ENCODE results near the gene ABCA7. TPM values are rescaled to one million over a fixed set of nuclear protein-coding genes. Genes with fewer than 3 reads are reported as not detected.

The ABCA7 gene
- total and polyA plus RNA-seq, 12 donors = 2.1 to 109 (median 18.8) TPM

- no peak for DNase-seq
- 67 to 81% (median 74%) methylated on average over 17 to 22 of the region's 22 CpGs for WGBS, 4 donors
- H3K27me3 ChIP-seq = no peaks in the 10 kb centered on the region
- H3K4me1 ChIP-seq (replicated peaks in 1 of 2) = peaks cover 7 to 28% of the 10 kb centered on the region in 2 donors
- H3K36me3 ChIP-seq (replicated peaks in 1 of 2) = peaks cover 0 to 27% of the 10 kb centered on the region in 2 donors
- TF ChIP-seq, protein P1, sequence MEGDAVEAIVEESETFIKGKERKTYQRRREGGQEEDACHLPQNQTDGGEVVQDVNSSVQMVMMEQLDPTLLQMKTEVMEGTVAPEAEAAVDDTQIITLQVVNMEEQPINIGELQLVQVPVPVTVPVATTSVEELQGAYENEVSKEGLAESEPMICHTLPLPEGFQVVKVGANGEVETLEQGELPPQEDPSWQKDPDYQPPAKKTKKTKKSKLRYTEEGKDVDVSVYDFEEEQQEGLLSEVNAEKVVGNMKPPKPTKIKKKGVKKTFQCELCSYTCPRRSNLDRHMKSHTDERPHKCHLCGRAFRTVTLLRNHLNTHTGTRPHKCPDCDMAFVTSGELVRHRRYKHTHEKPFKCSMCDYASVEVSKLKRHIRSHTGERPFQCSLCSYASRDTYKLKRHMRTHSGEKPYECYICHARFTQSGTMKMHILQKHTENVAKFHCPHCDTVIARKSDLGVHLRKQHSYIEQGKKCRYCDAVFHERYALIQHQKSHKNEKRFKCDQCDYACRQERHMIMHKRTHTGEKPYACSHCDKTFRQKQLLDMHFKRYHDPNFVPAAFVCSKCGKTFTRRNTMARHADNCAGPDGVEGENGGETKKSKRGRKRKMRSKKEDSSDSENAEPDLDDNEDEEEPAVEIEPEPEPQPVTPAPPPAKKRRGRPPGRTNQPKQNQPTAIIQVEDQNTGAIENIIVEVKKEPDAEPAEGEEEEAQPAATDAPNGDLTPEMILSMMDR (IDR thresholded peaks at IDR 0.05) = no peak
- no peak for TF ChIP-seq POLR2A (IDR thresholded peaks at IDR 0.05)
- no peak overlapping the region for H3K4me3 ChIP-seq
- no peaks in the 10 kb centered on the region for H3K9me3 ChIP-seq (replicated peaks in 1 of 3)
- peak overlapping the region in 1 of 5 donors; percentile 41 for H3K27ac ChIP-seq
- intact Hi-C loops (cut with DNase I) = no loop called here
Measured at GRCh38 chr19:1037621-1038064, 2.3 kb upstream of the ABCA7 start.

DNA sequence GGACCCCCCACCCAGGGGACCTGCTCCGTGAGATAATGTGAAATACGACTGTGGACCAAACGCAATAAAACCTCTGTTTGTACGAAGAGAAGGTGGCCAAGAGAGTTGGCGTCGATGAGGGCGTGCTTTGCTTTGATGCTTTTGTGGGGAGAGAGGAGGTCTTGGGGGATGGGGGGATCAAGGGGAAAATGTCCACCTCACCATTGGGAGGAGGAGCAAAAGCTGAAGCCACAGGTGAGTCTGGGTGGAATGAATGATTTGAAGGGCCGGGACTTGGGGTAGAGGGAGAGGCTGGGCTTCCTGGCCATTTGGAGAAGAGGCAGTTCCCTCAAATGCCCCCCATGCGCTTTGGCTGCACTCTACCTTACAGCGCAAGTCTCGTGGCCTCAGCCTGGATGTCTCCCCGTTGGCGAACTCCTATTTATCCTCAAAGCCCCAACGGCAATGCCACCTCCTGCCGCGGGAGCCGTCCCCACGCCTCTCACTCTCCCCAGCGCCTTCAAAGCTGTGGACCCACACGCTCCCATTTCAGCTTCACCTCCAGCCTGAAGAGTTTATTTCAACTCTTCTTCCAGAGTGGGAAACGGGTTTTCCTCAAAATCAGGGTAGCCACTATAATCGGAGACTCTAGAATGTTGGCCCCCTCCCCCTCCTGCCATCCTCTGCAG, 795 bp upstream of the ABCA7 start:
- WGBS, 4 donors = 65 to 73% (median 65%) methylated on average over 22 of the region's 22 CpGs
- intact Hi-C loops (cut with DNase I) = no loop called here

GRCh38 chr19:1040476-1041271, 767 bp downstream of the ABCA7 start:
- peaks cover 7 to 28% of the 10 kb centered on the region in 2 donors for H3K4me1 ChIP-seq (replicated peaks in 1 of 2)
- 1 to 7% (median 2%) methylated on average over 16 to 27 of the region's 27 CpGs for WGBS, 4 donors
- peak; percentile 86 to 97 (median 93) for DNase-seq
- TF ChIP-seq, protein P1 (IDR thresholded peaks at IDR 0.05) = no peak
- TF ChIP-seq POLR2A (IDR thresholded peaks at IDR 0.05) = no peak
- no peaks in the 10 kb centered on the region for H3K27me3 ChIP-seq
- H3K4me3 ChIP-seq = peak overlapping the region in 2 of 4 donors; percentile 31 to 51
- no peaks in the 10 kb centered on the region for H3K9me3 ChIP-seq (replicated peaks in 1 of 3)
- H3K36me3 ChIP-seq (replicated peaks in 1 of 2) = peaks cover 0 to 20% of the 10 kb centered on the region in 2 donors
- peak overlapping the region in 2 of 5 donors; percentile 43 to 49 for H3K27ac ChIP-seq
- intact Hi-C loops (cut with DNase I) = no loop called here

More for the DNA sequence above, 795 bp upstream of the ABCA7 start:
- TF ChIP-seq POLR2A (IDR thresholded peaks at IDR 0.05) = no peak
- TF ChIP-seq, protein P1 (IDR thresholded peaks at IDR 0.05) = no peak
- H3K27ac ChIP-seq = peak overlapping the region in 1 of 5 donors; percentile 43
- H3K4me1 ChIP-seq (replicated peaks in 1 of 2) = peaks cover 7 to 28% of the 10 kb centered on the region in 2 donors
- no peaks in the 10 kb centered on the region for H3K27me3 ChIP-seq
- no peak for DNase-seq
- H3K36me3 ChIP-seq (replicated peaks in 1 of 2) = peaks cover 0 to 21% of the 10 kb centered on the region in 2 donors
- no peak overlapping the region for H3K4me3 ChIP-seq
- no peaks in the 10 kb centered on the region for H3K9me3 ChIP-seq (replicated peaks in 1 of 3)

GRCh38 chr19:1041272-1041834, 1.4 kb downstream of the ABCA7 start:
- H3K4me3 ChIP-seq = peak overlapping the region in 1 of 4 donors; percentile 51
- intact Hi-C loops (cut with DNase I) = no loop called here

More at GRCh38 chr19:1041272-1041834, 1.4 kb downstream of the ABCA7 start:
- H3K27ac ChIP-seq = peak overlapping the region in 1 of 5 donors; percentile 49
- H3K4me1 ChIP-seq (replicated peaks in 1 of 2) = peaks cover 7 to 28% of the 10 kb centered on the region in 2 donors
- 18 to 43% (median 30%) methylated on average over 11 to 26 of the region's 26 CpGs for whole genome bisulfite sequencing, 4 donors
- no peaks in the 10 kb centered on the region for H3K27me3 ChIP-seq
- H3K36me3 ChIP-seq (replicated peaks in 1 of 2) = peaks cover 0 to 14% of the 10 kb centered on the region in 2 donors
- no peak for TF ChIP-seq POLR2A (IDR thresholded peaks at IDR 0.05)
- TF ChIP-seq, protein P1 (IDR thresholded peaks at IDR 0.05) = no peak
- no peak for DNase-seq
- no peaks in the 10 kb centered on the region for H3K9me3 ChIP-seq (replicated peaks in 1 of 3)

Data from adrenal gland (tissue), 12 donors.